Bone marrow (tissue), 2 donors: ENCODE measurements around the gene TASL.
"Not testable (repeated sequence)": the region's sequence is repeated elsewhere in the genome, so short reads cannot be mapped to it uniquely, and the experiment has no call there.

ENCODE experiments used
- DNase-seq, 2 donors: peaks; one replicate each; lab custom pipeline; 2025; lab: John Stamatoyannopoulos, UW

The TASL gene

GRCh38 chrX:30577362-30577991 is at the start of gene TASL:
TASL (minus strand) TSS chrX:30577766; CDS start chrX:30560355, 17,411 bp downstream.
- DNase-seq, result peak in 1 of 2 donors; percentile 76

- no peak for DNase-seq
Observed at GRCh38 chrX:30626402-30626801, 48.8 kb upstream of the TASL start.

GRCh38 chrX:30622361-30622760 is 44.8 kb upstream of the TASL start:
- no peak for DNase-seq

- DNase-seq, result peak in 1 of 2 donors; percentile 75
Observed at GRCh38 chrX:30620980-30621618, 43.5 kb upstream of the TASL start.

- no peak for DNase-seq
Observed at GRCh38 chrX:30620125-30620524, 42.6 kb upstream of the TASL start.

- DNase-seq, result no peak
Observed at GRCh38 chrX:30618160-30618765, 40.7 kb upstream of the TASL start.

- no peak for DNase-seq
Observed at GRCh38 chrX:30615229-30615628, 37.7 kb upstream of the TASL start.

GRCh38 chrX:30613721-30614120 is 36.2 kb upstream of the TASL start:
- no peak for DNase-seq

- no peak for DNase-seq
Observed at GRCh38 chrX:30612250-30612655, 34.7 kb upstream of the TASL start.

- DNase-seq, result no peak
Observed at GRCh38 chrX:30610026-30610425, 32.5 kb upstream of the TASL start.

- no peak for DNase-seq
Observed at GRCh38 chrX:30607155-30607554, 29.6 kb upstream of the TASL start.

GRCh38 chrX:30600269-30601176 is 23.0 kb upstream of the TASL start:
- not testable (repeated sequence) for DNase-seq

GRCh38 chrX:30597216-30598012 is 19.8 kb upstream of the TASL start:
- DNase-seq, result peak; percentile 2 to 16

- no peak for DNase-seq
Observed at GRCh38 chrX:30593440-30594200, 16.1 kb upstream of the TASL start.

- DNase-seq, result no peak
Observed at GRCh38 chrX:30592831-30593230, 15.3 kb upstream of the TASL start.

- DNase-seq, result no peak
Observed at GRCh38 chrX:30590368-30590767, 12.8 kb upstream of the TASL start.

- DNase-seq, result peak in 1 of 2 donors; percentile 13
Observed at GRCh38 chrX:30589146-30589888, 11.8 kb upstream of the TASL start.

- DNase-seq, result no peak
Observed at GRCh38 chrX:30586516-30586915, 8.9 kb upstream of the TASL start.

- DNase-seq, result no peak
Observed at GRCh38 chrX:30582664-30583063, 5.1 kb upstream of the TASL start.

- DNase-seq, result no peak
Observed at GRCh38 chrX:30580641-30581040, 3.1 kb upstream of the TASL start.
